ENCODE data around the gene DNAJB11.
"Not testable (repeated sequence)": the region's sequence is repeated elsewhere in the genome, so short reads cannot be mapped to it uniquely, and the experiment has no call there.

The DNAJB11 gene

DNA sequence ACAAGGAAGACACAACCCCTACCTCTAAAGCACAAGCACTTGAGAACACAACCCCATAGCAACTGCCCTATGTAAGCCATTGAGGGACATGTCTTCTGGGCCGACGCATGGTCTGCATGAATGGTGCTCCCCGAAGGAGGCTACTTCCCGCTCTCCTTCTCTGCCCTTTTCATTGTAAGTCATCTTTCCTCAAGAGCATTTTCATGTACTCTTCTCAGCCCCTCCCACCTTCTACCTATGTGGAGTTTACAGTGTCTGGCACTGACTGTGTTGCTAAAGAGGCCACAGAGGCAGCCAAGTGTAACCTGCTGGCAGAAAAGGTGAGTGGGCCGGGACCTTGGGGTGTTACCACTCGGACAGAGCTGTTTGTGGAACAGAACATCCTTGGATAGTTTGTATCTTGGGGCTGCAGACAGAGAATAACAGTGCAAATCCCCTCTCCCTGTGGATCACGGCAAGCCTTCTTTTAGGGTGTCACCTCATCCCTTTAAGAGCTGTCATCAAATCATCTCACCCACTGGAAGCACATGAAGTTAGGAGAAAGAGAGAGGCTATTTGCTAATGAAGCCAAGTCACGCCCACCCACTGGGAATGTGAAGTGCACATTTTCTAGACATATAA is 47.9 kb downstream of the DNAJB11 start:
- no peak for DNase-seq (ENCODE audit: low read depth)

DNA sequence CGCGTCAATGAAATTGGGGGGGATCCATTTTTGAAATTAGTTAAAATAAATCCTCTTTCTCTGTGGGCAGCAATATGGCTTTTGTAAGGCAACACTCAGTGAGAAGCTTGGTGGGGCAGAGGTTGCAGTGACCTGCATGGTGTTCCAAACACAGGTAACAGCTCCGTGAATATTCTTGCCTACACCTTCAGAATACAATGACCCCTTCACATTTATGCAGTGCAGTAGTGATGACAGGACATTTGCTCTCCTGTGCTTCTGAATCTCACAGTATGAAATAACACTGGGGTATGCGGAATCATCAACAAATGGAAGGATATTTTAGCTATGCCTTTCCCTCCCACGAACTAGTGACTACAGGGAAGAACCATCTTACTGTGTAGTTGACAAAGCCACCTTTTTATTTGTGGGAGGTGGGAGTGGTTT is 49.3 kb downstream of the DNAJB11 start:
- no peak for DNase-seq (ENCODE audit: low read depth)

DNA sequence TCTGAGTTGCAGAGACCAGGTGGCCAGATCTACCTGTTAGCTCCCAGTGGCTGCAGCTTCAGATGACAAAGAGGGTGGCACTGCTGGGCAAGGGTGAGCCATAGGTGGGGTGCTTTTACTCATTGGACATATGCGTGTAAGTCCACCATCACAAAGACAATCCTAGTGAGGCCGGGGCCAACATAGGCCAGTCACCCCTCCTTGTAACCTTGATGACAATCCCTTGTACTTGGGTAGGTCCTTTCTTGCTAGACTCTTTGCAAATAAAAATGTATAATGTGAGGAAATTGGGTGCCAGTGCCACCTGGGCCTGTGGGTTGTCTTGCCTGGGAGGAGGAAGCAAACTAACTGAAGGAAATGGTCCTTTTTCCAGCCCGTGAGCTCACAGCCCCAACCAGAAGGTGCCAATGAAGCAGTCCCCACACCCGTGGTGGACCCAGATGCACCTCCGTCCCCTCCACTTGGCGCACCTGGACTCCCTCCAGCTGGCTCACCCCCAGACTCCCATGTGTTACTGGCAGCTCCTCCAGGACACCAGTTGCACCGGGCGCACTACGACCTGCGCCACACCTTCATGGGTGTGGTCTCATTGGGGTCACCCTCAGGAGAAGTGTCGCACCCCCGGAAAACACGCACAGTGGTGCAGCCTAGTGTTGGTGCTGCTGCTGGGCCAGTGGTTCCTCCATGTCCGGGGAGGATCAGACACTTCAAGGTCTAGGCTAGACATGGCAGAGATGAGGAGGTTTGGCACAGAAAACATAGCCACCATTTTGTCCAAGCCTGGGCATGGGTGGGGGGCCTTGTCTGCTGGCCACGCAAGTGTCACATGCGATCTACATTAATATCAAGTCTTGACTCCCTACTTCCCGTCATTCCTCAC is 49.9 kb downstream of the DNAJB11 start:
- no peak for DNase-seq (ENCODE audit: low read depth)

DNA sequence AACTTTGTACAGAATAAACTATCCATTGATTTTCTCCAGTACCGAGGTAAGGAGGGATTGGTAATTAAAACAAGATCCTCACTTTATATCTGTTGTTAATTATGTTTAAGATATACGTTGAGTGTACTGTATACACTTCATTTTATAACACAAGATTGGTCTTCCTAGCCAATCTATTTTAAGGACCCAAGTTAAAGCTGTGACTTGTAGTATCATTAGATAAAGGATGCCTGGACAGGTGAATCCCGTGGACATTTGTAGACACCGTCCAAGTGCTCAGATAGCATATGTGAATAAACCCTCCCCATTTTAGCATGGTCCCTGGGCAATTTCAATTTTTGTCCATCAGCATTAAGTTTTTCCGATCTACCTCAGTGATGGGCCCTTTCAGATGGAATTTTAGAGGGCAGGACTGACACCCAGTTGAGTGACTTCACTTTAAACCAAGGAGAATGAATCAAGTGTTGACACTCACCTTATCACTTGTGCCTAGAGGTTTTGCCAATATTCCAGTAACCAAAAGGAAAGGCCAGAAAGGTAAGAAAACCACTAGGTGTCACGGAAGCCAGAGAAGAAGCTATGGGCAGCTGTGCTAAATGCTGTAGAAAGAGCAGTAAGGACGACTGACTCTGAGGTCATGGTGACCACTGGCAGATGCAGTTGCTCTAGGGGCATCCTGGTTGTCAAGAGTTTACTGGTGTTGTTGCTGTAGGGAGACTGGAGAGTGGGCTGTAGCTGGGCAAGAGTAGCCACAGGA is 51.6 kb downstream of the DNAJB11 start:
- no peak for DNase-seq (ENCODE audit: low read depth)

DNA sequence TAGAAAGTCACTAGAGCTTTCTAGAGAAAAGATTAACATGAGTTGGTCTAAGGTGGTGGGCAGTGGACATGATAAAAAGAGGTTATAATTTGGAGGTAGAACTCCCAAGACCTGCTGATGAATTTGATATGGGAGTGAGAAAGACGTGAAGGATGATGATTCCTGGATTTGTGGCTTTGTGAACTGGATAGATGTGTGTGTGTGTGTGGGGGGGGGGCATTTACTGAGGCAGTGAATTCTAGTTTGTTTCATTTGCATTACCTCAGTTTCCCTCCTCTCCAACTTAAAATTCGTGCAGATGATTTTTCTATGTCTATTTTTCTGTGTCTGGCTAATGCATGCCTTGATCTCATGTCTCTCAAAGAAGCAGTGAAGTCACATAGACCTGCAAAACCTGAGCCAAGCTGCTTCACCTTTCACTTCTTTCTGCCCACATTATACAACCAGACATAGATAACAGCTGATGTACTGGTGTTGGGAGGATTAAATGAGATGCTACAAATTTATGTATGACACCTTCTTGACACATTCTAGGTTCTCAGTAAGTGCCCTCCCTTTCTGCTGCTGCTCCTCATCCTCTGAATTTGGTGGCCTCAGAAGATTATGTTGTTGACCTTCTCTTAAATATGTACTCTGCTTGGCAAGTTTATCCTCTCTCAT is 52.3 kb downstream of the DNAJB11 start:
- DNase-seq (ENCODE audit: low read depth), result no peak

DNA sequence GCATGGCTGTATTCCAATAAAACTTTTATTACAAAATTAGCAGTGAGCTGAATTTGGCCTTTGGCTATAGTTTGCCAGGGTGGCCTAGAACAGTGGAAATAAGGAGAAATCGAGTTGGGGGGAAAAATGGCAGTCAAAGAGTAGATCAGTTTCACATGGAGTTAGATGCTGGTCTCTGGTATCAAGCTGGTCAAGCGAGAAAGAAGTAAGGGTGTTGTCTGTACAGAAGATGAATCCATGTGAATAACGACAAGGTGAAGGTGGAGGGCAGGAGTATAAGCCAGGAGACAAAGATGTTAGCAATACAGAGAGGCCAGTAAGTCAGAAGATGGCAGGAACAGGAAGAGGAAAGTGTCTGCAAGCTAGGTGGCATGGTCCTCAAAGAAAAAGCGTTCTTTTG is 54.1 kb downstream of the DNAJB11 start:
- DNase-seq (ENCODE audit: low read depth), result no peak

DNA sequence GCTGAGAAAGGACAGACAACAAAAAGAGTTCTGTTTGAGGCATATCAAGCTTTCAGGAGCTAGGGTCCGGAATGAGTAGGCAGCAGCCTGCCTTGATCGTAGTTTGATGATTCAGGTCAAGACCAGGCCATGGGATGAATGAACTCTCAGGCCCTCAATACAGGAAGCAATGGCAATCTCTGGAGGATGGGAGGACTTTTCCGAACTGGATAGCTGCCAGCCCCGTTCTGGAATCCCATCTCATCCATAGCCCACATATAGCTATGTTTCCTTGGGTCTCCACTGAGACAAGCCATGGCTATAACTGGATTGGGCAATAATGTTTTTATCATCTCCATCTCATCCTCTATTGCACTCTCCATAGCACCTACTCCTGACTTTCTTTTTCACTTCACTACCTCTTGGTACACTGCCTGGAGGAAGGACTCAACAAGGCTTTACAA is 55.1 kb downstream of the DNAJB11 start:
- no peak for DNase-seq (ENCODE audit: low read depth)

DNA sequence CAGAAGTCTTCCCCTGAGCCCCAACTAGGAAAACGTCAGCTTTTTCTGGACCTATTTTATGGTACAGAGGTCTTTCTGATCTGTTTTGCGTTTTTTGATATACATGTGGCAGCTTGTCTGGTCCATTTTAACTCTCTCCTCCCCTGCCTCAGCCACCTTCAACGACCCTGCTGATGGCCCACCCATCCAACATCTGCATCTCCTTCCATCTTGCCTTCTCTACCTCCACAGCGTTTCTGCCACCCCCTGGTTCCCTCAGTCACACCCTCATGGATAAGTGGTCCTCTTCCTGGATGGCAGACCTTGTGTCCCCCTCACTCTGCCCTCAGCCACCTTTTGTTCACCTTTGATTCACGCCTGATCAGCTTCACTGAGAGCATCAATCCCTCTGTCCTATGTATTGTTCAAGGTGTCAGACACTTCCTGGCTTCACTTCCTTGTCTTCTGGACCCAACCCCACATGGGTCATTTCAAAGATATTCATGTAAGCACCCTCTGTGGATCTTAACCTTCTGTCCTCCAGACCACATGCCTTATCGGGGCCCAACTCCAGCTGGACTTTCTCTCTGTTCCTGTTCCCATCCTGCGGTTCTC is 55.8 kb downstream of the DNAJB11 start:
- no peak for DNase-seq (ENCODE audit: low read depth)

DNA sequence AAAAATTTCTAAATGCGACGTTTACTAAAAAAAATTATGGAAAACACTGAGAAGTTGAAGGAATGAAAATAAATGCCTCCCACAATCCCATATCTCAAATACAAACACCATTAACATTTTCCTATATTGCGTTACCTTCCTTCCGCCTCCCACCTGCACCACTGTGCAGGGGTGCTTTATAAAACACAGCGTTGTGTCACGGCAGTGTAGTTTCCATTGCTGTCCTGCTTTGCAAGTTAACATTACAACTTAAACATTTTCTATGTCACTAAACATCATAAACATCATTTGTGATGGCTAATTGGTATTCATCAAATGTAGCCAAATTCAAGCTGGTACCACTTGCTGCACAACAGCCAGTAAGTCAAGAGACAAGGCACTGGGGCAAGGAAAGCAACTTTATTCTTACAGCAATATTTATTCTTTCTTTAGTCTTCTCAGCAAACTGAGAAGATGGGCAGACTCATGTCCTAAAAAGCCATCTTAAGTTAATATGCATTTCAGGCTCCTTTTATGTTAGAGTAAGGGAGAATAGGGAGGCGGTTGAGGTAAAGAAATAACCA is 57.4 kb downstream of the DNAJB11 start:
- DNase-seq (ENCODE audit: low read depth), result no peak

DNA sequence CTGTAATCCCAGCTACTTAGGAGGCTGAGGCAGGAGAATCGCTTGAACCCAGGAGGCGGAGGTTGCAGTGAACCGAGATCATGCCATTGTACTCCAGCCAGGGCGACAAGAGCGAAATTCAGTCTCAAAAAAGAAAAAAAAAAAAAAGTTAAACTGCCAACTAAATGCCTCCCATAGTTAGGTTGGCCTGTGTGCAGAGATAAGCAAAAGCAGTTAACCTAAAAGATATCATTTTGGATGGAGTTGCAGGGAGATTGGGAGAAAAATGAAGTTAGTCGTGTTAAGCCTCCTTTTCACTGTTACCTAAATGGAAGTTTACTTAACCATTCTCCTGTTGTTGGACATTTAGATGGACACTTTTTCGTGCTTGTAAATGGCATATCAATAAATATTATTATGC is 58.2 kb downstream of the DNAJB11 start:
- no peak for DNase-seq (ENCODE audit: low read depth)

DNA sequence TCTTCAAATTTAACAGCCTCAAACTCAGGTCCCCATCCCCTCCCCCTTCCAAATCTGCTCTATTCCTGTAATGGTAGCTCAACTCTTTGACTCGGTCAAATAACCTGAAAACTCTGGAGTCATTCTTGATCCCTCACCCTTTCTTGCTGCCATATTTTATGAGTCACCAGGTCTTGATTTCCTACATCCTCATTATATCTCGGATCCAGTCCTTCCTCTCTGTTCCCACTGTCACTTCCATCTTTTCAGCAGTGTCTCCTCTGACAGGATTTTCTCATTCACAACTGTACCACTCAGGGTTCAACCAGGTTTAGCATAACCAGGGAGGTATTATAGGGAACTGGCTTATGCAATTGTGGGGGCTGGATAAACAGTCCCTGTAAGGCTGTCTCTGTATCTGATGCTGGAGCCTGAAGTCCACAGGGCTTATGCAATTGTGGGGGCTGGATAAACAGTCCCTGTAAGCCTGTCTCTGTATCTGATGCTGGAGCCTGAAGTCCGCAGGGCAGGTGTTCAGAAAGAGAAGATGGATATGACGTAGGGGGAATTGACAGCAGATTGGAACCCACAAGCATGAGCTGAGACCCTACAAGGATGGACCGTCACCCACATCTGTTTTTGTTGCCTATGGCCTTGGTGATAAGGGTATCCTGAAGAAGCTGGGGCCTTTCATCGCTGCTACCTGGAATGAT is 60.6 kb downstream of the DNAJB11 start:
- DNase-seq (ENCODE audit: low read depth), result no peak

DNA sequence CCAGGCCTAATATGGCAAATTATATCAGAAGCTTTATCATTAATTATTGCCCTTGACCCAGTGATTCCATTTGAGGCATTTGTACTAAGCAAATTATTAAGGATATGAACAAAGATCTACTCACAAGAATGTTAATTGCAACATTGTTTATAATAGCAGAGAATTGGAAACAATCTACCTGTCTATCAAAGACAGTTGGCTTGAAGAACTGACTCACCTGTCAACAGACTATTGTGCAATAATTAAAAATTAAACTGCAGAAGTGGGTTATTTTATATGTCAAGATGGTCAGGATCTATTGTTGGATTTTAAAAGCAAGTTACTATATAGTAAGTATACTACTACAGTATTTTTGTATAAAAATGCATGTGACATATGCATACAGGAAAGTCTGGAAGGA is 63.0 kb downstream of the DNAJB11 start:
- no peak for DNase-seq (ENCODE audit: low read depth)

DNA sequence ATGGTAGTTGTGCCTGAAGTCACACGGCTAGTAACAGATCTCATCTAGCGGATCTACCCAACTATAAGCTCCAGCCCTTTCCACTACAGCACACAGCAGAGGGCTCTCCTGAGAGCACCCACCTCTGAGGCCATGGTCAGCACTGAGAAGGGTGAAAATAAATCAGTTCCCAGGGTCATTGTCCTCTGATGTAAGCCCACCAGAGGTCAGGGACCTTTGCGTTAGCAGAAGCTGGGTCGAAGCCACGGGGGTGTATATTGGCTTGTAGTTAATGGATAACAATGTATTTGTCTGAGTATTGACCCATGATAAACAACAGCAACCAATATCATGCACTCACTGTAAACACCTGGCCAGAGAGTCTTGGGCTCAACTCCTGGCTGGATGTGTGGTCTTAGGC is 63.7 kb downstream of the DNAJB11 start:
- DNase-seq (ENCODE audit: low read depth), result not testable (repeated sequence)

All from HS-5 (cell line).